K562 (cell line): ENCODE measurements around the gene LMO7. TPM values are rescaled to one million over a fixed set of nuclear protein-coding genes. Genes with fewer than 3 reads are reported as not detected.

Experiments used
- ATAC-seq: fragments of 200-7000 bp; cut with Tn5 transposase; 3 replicates; pipeline ENCODE4 v1.9.1; 2020; ENCODE audit warnings: moderate library complexity
- BruUV-seq: library from RNA; stranded (reverse); fragments of 400-500 nt; replicated peaks from 2 replicates; lab custom pipeline; 2021; lab: Mats Ljungman, UMichigan
- CTCF ChIA-PET: fragments of 300-600 bp; formaldehyde crosslinking; extraction: SDS; loops from one replicate; lab custom pipeline; 2021; ENCODE audit warnings: low intra/inter-chr PET ratio; lab: Yijun Ruan, JAX
- POLR2A ChIA-PET: fragments of 300-600, 350-650 bp; sonication (Branson Sonifier 250); formaldehyde crosslinking; extraction: SDS; loops from one replicate; lab custom pipeline; 2021; ENCODE audit warnings: antibody characterized with exemption, inconsistent platforms; lab: Yijun Ruan, JAX
- DNase-seq, 4 experiments: peaks; one replicate each; pipeline versions ENCODE4 v3.0.0 to v3.0.0-alpha.2; 2011 to 2018; ENCODE audit warnings: low spot score in 3 of 4, mixed read lengths in 3 of 4; ENCODE audit errors: extremely low read depth in 1 of 4
- FAIRE-seq: peaks from 2 replicates; lab custom pipeline; 2011; peaks lifted over from hg19 to GRCh38; lab: Jason Lieb, UNC
- H2AFZ ChIP-seq: 2 replicates; pipeline ENCODE4 v1.6.0; 2011; ENCODE audit warnings: low read depth, low read length, control low read depth, inconsistent platforms
- H3K27ac ChIP-seq: fragments of 200-600 bp; 3 replicates; pipeline ENCODE4 v1.8.0; 2011; ENCODE audit warnings: low read depth, mild to moderate bottlenecking, control low read depth, inconsistent platforms, low read length, moderate library complexity, mixed read lengths; ENCODE audit errors: extremely low read depth
- H3K27me3 ChIP-seq, 2 experiments: fragments of 300-600 bp in 1 of 2; 2 replicates in 1 of 2; 3 replicates in 1 of 2; pipeline versions ENCODE4 v1.6.0 to v1.8.0; 2011; ENCODE audit warnings: inconsistent platforms in 2 of 2, low read length in 2 of 2, mild to moderate bottlenecking in 1 of 2, mixed read lengths in 1 of 2, moderate library complexity in 1 of 2; ENCODE audit not compliant: control insufficient read depth in 2 of 2, insufficient read depth in 2 of 2
- H3K36me3 ChIP-seq: fragments of 300-600 bp; 3 replicates; pipeline ENCODE4 v1.8.0; 2011; ENCODE audit warnings: mild to moderate bottlenecking, low read length, inconsistent platforms; ENCODE audit not compliant: control insufficient read depth, insufficient read depth
- H3K4me1 ChIP-seq, 2 experiments: fragments of 200-600 bp in 1 of 2; replicated peaks in 1 of 2; 2 replicates in 1 of 2; 3 replicates in 1 of 2; pipeline versions ENCODE4 v1.5.1 to v1.8.0; 2011; ENCODE audit warnings: inconsistent platforms in 2 of 2, low read length in 2 of 2, mild to moderate bottlenecking in 1 of 2, mixed read lengths in 1 of 2, moderate library complexity in 1 of 2; ENCODE audit not compliant: control insufficient read depth in 2 of 2, insufficient read depth in 2 of 2
- H3K4me2 ChIP-seq: 2 replicates; pipeline ENCODE4 v1.6.1; 2011; ENCODE audit warnings: low read length, control low read depth, inconsistent platforms, mixed read lengths; ENCODE audit not compliant: insufficient read depth
- H3K4me3 ChIP-seq: fragments of 200-600 bp; sonication (generic), shearing (Covaris generic); 2 replicates; pipeline ENCODE4 v1.5.1; 2016; ENCODE audit warnings: control low read depth, inconsistent platforms
- H3K79me2 ChIP-seq: fragments of 200-600 bp; 3 replicates; pipeline ENCODE4 v1.8.0; 2011; ENCODE audit warnings: low read length, inconsistent platforms; ENCODE audit not compliant: control insufficient read depth, insufficient read depth
- H3K9ac ChIP-seq, 2 experiments: 2 replicates each; pipeline versions ENCODE4 v1.6.0 to v1.6.1; 2011; ENCODE audit warnings: low read depth in 2 of 2, low read length in 2 of 2, control low read depth in 1 of 2, inconsistent platforms in 1 of 2, mild to moderate bottlenecking in 1 of 2, mixed read lengths in 1 of 2; ENCODE audit not compliant: insufficient read depth in 1 of 2
- H3K9me1 ChIP-seq: one replicate; pipeline ENCODE4 v1.6.0; 2011; ENCODE audit warnings: inconsistent platforms, mild to moderate bottlenecking, low read length, moderate library complexity; ENCODE audit not compliant: control insufficient read depth, insufficient read depth
- H3K9me3 ChIP-seq: replicated peaks from 2 replicates; pipeline ENCODE4 v1.5.1; 2011; ENCODE audit warnings: low read depth, low read length, inconsistent platforms; ENCODE audit not compliant: control insufficient read depth, insufficient read depth
- H4K20me1 ChIP-seq: replicated peaks from 2 replicates; pipeline ENCODE4 v1.6.1; 2011; ENCODE audit warnings: low read length, inconsistent platforms, mixed read lengths; ENCODE audit not compliant: control insufficient read depth, insufficient read depth
- HOXB6 ChIP-seq: fragments of 250-450 bp; sonication (Bioruptor Pico); IDR thresholded peaks from 2 replicates; pipeline ENCODE4 v1.5.1; 2022; ENCODE audit warnings: mild to moderate bottlenecking, borderline replicate concordance
- KLF13 ChIP-seq: fragments of 450-650 bp; IDR thresholded peaks from 2 replicates; pipeline ENCODE4 v1.6.1; 2016; ENCODE audit warnings: missing genetic modification characterization, low read depth, mild to moderate bottlenecking, missing compliant biosample characterization, moderate library complexity, borderline replicate concordance
- MEF2A ChIP-seq: IDR thresholded peaks from 2 replicates; pipeline ENCODE4 v1.6.1; 2011; ENCODE audit warnings: low read depth, mild to moderate bottlenecking, low read length, moderate library complexity; ENCODE audit not compliant: control insufficient read depth
- NBN ChIP-seq: fragments of 450-650 bp; IDR thresholded peaks from 2 replicates; pipeline ENCODE4 v1.6.1; 2016; ENCODE audit warnings: low read depth, mild to moderate bottlenecking
- WGBS: fragments of 100-300 bp; shearing (Covaris generic); methylation state at CpG from one replicate; pipeline ENCODE4 v1.1.6; 2016; ENCODE audit warnings: low coverage, mixed read lengths; ENCODE audit not compliant: insufficient coverage; ENCODE audit errors: missing lambda C conversion rate; 5-methylcytosine and 5-hydroxymethylcytosine counted together
- in situ Hi-C: fragments of 300-500 bp; cut with MboI; formaldehyde crosslinking; loops from 4 replicates; pipeline ENCODE4 v1.15.0; 2018; ENCODE audit warnings: inconsistent platforms, mixed read lengths
- intact Hi-C: fragments of 100-400 bp; cut with micrococcal nuclease; formaldehyde crosslinking; loops from 2 replicates; pipeline ENCODE4 v1.14.2; 2022
- polyA plus RNA-seq, 8 experiments: library from polyadenylated mRNA; depleted of rRNA in 4 of 8; stranded (reverse) in 5 of 8; unstranded in 3 of 8; fragments of >200 nt; fragmentation: Nextera tagmentation in 2 of 8; fragmentation: Illumina TruSeq in 1 of 8; extraction: Ambion mirVana in 2 of 8; extraction: Trizol in 1 of 8; gene quantifications; 2 replicates each; pipeline versions ENCODE4 v1.2.1 to v1.2.3, GENCODE V29; 2011 to 2014; ENCODE audit warnings: inconsistent platforms in 1 of 8, missing spikeins in 1 of 8
- total RNA-seq, 7 experiments: library from RNA; depleted of rRNA in 6 of 7; stranded (reverse); fragments of >200 nt in 6 of 7; fragmentation: Illumina TruSeq in 2 of 7; extraction: Trizol in 2 of 7; gene quantifications; 2 replicates each; pipeline versions ENCODE4 v1.2.1 to v1.2.3, GENCODE V29; 2011 to 2021; ENCODE audit warnings: low replicate concordance in 1 of 7
- TF ChIP-seq, protein P1 (sequence below): sonication (generic); formaldehyde crosslinking; IDR thresholded peaks from 2 replicates; pipeline ENCODE4 v1.8.0; 2023; ENCODE audit warnings: mild to moderate bottlenecking, missing genetic modification reagents
- TF ChIP-seq, protein P2 (sequence below), 3 experiments: fragments of 200-800 bp in 1 of 3; fragments of 250-450 bp in 1 of 3; fragments of 450-650 bp in 1 of 3; sonication (Bioruptor Pico) in 1 of 3; sonication (Bioruptor generic) in 1 of 3; formaldehyde crosslinking in 1 of 3; IDR thresholded peaks; 2 replicates each; pipeline versions ENCODE4 v1.6.1 to v1.8.0; 2016 to 2022; ENCODE audit warnings: mild to moderate bottlenecking in 2 of 3, missing genetic modification characterization in 2 of 3, missing compliant biosample characterization in 1 of 3, moderate library complexity in 1 of 3

LMO7 gene
- total and polyA plus RNA-seq, 9 of the 15 experiments (the other 6 are each of a cell fraction or from before 2014, with no cell fraction given) = 0.42 to 4.3 (median 1.7) TPM

DNA sequence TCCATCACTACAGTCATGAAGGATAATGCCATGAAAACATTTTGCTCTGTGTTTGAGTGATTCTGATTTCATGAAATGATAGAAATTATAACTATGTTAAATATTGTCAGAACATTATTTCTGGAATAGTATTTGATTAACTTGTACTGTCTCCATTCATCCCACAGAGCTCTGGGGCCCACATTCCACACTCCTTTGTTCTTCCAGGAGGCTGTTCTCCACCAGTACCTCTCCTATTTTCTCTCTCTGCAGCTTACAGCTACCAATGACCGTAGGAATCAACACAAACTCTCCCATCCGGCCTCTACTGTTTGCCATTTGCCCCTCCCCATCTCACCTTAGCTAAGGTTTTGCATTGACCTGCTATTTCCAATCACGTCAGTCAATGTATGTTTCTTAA lies 240.9 kb downstream of the LMO7 start:
- TF ChIP-seq, protein P1, sequence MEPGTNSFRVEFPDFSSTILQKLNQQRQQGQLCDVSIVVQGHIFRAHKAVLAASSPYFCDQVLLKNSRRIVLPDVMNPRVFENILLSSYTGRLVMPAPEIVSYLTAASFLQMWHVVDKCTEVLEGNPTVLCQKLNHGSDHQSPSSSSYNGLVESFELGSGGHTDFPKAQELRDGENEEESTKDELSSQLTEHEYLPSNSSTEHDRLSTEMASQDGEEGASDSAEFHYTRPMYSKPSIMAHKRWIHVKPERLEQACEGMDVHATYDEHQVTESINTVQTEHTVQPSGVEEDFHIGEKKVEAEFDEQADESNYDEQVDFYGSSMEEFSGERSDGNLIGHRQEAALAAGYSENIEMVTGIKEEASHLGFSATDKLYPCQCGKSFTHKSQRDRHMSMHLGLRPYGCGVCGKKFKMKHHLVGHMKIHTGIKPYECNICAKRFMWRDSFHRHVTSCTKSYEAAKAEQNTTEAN = no peak
- TF ChIP-seq NBN = no peak
- no peak for TF ChIP-seq MEF2A
- TF ChIP-seq KLF13 (tag) = no peak
- no peak for TF ChIP-seq HOXB6 (CRISPR knock-in tag)
- TF ChIP-seq, protein P2, sequence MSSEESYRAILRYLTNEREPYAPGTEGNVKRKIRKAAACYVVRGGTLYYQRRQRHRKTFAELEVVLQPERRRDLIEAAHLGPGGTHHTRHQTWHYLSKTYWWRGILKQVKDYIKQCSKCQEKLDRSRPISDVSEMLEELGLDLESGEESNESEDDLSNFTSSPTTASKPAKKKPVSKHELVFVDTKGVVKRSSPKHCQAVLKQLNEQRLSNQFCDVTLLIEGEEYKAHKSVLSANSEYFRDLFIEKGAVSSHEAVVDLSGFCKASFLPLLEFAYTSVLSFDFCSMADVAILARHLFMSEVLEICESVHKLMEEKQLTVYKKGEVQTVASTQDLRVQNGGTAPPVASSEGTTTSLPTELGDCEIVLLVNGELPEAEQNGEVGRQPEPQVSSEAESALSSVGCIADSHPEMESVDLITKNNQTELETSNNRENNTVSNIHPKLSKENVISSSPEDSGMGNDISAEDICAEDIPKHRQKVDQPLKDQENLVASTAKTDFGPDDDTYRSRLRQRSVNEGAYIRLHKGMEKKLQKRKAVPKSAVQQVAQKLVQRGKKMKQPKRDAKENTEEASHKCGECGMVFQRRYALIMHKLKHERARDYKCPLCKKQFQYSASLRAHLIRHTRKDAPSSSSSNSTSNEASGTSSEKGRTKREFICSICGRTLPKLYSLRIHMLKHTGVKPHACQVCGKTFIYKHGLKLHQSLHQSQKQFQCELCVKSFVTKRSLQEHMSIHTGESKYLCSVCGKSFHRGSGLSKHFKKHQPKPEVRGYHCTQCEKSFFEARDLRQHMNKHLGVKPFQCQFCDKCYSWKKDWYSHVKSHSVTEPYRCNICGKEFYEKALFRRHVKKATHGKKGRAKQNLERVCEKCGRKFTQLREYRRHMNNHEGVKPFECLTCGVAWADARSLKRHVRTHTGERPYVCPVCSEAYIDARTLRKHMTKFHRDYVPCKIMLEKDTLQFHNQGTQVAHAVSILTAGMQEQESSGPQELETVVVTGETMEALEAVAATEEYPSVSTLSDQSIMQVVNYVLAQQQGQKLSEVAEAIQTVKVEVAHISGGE (CRISPR knock-in tag; IDR thresholded peaks at IDR 0.05) = no peak
- POLR2A ChIA-PET = no interaction called here

More for the DNA sequence above, 240.9 kb downstream of the LMO7 start:
- ATAC-seq (no peak), DNase-seq (no peak), FAIRE-seq (no peak)
- CTCF ChIA-PET = interaction anchor here (0.9 to 1.8 kb wide), 3 partner anchors 140 to 597 kb away, joined by 3 to 9 read pairs (median 5); no protein-coding TSS in a partner anchor
- Histone ChIP-seq H3K4me3 (no peak overlapping the region), H3K9me1 (no peaks in the 10 kb centered on the region), H3K4me1 (no peaks in the 10 kb centered on the region), H3K9ac (no peak overlapping the region), H3K9me3 (no peaks in the 10 kb centered on the region), H3K36me3 (no peaks in the 10 kb centered on the region), H2AFZ (peak overlapping the region; percentile 83), H3K27ac (no peak overlapping the region), H3K79me2 (no peaks in the 10 kb centered on the region), H3K4me2 (no peak overlapping the region), H3K27me3 (no peaks in the 10 kb centered on the region), H4K20me1 (no peaks in the 10 kb centered on the region)
- in situ Hi-C loops = loop anchor here (5.0 kb wide), 1 partner anchor 135 kb away; no protein-coding TSS in a partner anchor
- intact Hi-C loops = loop anchor here (5.0 to 10.0 kb wide), 4 partner anchors 180 to 1108 kb away; no protein-coding TSS in a partner anchor
- 54% methylated on average over 3 of the region's 3 CpGs for WGBS
- BruUV-seq = no TSS peak
